Activated T-cell treated with anti-CD3 and anti-CD28 coated beads for 4 hours (primary cell): ENCODE measurements around the gene CCNL1.
A peak's percentile ranks its signal among the peaks of the same experiment; 100 is the strongest.

Experiments used
- DNase-seq: peaks from one replicate; pipeline ENCODE4 v3.0.0-alpha.2; 2020

CCNL1 gene

GRCh38 chr3:157142315-157142714, 17.6 kb downstream of the CCNL1 start:
- DNase-seq: no peak

- no peak for DNase-seq
Measured at GRCh38 chr3:157139938-157140534, 19.9 kb downstream of the CCNL1 start.

- no peak for DNase-seq
Measured at GRCh38 chr3:157136647-157137387, 23.1 kb downstream of the CCNL1 start.

DNA sequence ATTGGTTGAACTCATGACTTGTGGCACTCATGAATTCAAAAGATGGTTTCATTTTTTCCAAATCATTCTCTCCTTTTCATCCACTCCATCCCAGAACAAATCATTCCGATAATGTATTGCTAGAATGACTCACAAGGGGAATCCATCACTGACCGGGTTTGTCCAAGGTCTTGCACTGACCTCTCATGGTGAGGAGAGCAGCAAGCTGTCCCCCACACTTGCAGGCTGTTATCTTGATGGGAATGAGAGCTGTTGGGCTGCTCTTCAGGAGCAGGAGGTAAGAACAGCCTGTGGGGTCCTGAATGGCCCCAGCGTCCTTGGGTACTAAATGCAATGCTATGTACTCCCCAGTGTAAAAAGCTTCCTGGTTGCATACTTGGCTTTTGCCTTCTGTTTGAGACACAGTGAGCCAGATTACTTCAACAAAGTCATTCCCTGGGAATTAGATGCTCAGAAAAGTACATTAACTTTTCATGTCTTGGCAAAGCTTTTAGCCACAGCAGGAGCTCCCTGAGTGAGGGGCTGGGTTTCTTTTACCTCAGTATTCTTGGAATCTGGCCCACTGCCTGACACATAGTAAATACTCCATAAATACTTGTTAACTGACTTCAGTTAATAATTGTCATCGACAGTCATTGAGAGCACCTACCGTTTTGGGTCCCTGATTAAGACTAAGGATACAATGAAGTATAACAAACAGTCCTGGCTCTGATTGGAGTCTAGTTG, 24.1 kb downstream of the CCNL1 start:
- DNase-seq: no peak

DNA sequence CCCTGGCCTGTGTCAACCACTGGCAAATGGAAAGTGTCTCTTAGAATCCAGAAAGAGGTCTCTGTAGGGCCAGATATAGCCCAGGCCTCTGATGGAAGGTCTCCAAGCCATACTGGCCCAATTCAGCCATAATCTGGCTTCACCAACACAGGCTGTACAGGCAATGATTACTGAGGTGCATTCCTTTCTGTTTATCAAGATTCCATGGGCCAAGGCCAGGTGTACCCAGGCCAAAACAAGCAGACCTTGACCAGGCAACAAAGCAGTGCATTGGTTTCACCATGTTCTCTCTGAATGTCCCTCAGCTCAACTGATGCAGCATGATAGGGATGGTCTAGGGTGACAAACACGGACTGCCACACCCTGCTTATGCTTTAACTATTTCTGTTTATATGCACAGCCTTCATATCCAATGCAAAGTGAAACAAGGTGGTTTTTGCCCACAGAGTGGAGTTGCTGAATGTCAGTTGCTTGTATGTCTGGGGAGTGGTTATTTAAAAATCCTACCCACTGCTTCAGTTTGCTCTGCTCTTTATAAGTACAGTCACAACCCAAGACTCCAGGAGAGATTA, 25.2 kb downstream of the CCNL1 start:
- DNase-seq: no peak

DNA sequence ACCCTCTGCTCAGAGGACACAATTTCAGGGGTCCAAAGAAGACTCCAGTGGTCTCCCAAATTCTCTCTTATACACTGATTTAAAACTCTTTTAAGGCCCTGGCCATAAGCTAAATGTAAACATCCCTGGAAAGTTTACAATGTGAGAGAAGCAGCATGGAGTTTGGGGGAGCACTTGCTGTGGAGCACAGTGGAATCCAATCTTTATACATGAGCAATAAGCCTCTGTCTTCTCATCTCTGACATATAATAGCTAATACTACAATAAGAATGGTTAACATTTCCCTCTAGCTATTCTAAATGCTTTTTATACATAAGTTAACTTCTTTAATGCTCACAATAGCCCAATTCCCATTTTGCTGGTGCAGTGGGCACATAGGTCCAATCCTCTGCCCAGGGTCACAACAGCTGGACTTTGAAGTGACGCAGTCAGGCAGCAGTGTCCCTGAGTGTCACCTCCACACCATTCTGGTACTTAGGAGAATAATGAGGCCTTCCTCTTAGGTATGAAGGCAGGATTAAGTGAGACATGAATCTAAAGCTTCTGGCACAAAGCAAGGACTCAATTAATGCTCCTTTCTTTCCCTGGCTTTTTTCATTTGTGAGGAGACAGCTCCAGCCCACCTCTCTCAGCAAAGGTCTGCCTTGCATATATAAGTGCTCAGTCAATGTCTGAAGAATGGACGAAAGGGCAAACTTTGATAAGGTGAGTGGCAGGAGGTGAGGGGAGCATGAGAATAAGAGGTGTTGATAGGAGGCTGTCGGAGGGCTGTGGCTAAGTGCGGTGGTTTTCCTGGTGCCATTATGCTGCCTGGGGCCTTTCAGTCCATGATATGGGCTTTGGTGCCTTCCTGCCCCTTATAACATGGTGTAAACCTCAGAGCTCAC, 26.3 kb downstream of the CCNL1 start:
- no peak for DNase-seq

DNA sequence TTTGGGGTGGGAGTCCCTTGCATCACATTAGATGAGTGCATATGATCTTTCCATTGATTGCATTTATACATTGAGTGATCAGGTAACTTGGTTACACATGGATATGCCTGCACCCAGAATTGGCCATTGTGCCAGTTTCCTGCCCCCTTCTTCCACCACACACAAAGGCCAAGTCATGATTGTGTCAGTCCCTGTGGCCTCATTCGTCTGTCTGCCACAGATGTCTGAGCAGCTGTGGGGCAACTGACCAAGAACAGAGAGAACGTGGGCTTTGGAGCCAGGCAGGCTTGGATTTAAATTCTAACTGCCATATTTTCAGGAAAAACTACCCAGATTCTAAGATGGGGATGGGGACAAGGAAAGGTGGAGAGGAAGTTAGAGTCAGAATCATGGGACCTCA, 27.0 kb downstream of the CCNL1 start:
- DNase-seq: no peak

GRCh38 chr3:157132341-157132740, 27.6 kb downstream of the CCNL1 start:
- no peak for DNase-seq

- DNase-seq: no peak
Measured at GRCh38 chr3:157131861-157132260, 28.1 kb downstream of the CCNL1 start.

DNA sequence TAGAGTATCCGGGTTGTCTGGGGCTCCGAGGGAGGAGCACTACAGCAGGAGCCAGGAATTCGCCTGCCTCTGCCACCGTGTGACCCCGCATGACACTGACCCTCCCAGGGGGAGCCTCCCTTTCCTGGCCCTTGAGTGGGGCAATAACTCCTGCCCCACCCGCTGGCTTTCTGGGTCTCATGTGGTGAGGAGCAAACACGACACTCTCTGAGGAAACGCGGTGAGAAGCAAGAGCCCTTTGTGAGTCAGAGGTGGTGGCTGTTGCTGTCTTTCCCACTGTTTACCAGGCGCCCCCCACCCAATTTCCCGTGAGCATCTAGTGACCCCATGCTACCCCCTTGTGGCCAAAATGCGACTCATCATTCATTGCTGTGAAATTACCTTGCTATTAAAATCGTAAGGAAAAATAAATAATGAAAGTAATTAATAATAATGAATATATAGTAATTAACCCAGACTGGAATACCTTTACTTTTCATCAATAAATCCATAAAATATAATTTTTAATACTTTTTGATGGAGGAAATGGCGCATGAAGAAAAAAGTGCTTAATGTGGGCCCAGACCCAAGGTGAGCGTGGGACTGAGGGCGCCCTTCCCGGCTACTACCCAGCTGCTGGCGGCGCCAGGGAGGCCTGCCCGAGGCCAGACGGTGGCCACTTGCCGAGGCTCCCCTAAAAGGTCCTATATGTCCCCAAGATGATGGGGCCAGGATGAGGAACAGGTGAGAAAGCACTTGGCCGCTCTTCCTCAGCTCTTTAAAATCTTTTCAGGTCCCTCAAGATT, 29.3 kb downstream of the CCNL1 start:
- DNase-seq: peak; percentile 63

DNA sequence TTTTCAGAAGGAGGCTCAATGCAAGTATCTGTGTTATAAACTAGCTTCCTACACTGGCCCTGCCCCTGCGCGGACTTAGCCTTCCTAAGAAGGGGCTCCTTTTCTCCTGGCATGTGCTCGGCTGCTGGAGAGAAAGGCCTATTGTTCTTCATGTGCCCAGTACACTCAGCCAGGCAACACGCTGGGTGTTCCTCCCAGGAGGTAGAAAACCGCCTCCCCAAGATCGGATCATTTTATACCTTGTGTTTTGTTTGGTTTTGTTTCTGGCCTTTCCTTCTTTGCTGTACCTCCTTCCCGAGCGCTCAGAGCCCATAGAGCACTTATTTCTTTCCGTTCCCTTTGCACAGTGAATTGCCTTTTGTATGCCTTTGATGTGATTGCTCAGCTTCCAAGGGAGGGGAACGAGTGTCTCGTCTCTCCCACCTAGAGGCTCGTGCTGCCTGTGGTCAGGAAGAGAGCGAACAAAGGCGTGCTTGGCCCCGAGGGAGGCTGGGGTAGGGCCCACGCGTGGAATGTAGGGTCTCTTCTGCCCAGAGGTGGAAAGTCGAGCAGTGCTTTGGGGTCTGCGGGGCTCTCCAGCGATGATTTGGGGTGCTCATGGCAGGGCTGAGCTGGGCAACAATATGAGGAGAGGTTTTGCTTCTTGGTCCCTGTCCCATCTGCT, 30.0 kb downstream of the CCNL1 start:
- no peak for DNase-seq

DNA sequence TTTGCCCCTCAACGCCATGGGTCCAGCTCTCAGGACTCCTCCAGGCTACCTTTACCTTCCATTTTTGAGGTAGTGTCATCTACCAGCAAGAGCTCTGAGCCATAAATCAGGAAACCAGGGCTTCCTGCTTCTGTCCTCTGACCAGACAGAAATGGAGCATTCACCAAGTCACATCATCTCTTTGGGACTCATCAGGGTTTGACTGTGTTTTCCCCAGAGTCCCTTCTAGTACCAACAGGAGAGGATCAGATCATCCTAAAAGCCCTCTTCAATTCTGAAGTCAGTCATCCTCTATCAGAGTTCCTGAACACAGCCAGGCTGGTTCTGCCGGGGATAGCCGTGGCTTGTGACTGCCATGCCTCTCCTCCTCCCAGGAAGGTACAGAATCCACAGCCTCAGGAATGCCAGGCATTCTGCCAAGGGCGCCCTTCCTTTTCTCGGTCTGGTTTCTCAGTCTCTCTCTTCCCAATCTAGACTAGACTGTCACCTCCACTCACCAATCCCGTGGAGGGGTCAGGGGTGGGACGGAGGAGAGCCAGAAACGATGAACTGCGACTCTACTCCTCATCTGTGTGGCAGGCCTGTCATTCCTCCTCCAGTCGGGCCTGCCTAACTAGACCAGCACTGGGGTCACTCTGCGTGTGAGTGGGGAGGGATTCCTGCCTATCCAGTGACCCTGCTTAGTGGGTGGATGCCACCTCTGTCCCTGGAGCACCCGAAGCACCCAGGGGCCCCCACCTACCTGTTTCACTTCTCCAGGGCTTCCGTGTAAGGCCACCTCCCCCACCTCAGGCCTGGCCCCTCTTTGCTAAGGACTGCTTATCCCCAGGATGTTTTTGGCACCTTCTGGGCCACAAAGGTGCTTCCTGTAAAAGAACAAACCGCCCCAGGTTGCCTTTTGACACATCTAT, 30.9 kb downstream of the CCNL1 start:
- no peak for DNase-seq

- peak; percentile 34 for DNase-seq
Measured at GRCh38 chr3:157127831-157128767, 31.8 kb downstream of the CCNL1 start.

DNA sequence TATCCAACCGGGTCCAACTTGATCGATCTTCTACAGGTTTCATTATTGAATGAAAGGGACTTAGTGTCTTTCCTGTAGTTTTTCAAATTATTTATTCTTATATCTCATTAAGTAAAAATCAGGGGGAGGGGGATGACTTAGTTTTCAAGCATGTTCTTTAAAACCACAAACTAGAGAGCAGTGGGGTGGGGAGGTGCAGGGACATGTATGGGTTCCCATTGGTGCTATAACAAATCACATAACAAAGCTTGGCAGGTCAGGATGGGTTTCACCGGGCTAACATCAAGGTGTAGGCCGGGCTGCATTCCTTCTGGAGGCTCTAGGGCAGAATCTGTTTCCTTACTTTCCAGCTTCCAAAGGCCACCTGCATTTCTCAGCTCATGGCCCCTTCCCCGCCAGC, 32.7 kb downstream of the CCNL1 start:
- DNase-seq: no peak

- DNase-seq: no peak
Measured at GRCh38 chr3:157126365-157126764, 33.6 kb downstream of the CCNL1 start.

- no peak for DNase-seq
Measured at GRCh38 chr3:157125101-157125500, 34.8 kb downstream of the CCNL1 start.

DNA sequence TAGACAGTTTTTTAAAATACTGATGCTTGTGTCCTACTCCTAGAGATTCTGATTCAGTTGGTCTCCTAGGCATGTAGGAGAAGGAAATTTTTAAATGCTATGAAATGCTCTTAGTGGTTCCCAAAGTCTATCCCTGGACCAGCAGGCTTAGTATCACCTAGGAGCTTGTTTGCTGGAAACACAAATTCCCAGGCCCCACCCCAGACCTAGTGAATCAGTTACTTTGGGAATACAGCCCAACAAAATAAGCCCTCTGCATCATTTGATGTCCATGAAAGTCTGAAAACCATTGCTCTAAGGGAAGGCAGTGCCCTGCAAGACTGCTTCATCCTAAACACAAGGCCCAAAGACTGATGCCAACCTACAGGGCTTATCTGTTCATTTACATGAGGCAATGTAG, 36.3 kb downstream of the CCNL1 start:
- no peak for DNase-seq

DNA sequence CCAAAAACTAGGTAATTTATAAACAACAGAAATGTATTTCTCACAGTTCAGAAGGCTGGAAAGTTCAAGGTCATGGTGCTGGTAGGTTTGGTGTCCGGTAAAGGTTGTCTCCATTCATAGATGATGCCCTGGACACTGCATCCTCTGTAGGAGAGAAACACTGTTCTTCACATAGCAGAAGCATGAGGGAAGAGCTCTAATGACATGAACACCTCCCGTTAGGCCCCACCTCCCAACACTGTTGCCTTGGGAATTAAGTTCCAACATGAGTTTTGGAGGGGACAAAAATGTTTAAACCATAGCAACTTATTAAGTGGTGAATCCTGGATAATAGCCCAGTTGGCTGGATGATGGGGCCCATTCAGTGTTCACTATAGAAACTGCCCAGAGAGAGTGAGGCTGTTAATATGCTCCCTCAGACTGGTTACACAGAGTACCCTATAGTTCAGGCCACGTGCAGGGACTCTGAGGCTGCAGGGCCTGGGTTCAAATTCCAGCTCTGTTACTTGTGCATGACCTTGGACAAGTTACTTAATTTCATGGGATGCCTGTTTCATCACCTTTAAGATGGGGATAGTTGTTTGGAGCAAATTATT, 37.0 kb downstream of the CCNL1 start:
- no peak for DNase-seq

DNA sequence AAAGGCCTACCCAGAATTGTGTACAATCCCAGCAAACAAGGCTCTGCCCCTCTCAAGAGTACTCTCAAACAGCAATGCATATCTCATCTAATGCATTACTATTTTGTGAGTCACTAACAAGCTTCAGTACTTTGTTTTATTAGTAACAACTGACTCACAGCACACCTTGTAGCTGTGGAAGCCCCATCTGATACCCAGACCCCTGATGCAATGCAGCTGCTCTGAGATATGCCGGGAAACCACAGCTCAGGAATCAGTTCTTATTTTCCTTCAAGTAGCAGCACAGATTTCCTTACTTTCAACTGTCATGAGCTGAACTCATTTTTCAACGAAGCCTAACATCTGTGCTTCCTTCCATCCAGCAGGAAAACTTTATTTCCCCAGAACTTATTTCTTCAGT, 37.8 kb downstream of the CCNL1 start:
- no peak for DNase-seq
